ENCODE measurements around the gene CHMP5.

Gene CHMP5

GRCh38 chr9:33331377-33331891, 66.6 kb downstream of the CHMP5 start:
- no peak for TF ChIP-seq CTCF (conservative IDR thresholded peaks at IDR 0.05; ENCODE audit: control insufficient read depth, insufficient read depth, low read depth, low read length)
- DNase-seq (ENCODE audit: low read depth), result peak; percentile 59
- H3K4me3 ChIP-seq (ENCODE audit: control insufficient read depth, low read depth, low read length), result no peak overlapping the region
